ENCODE data around the gene GKN1.

The GKN1 gene

DNA sequence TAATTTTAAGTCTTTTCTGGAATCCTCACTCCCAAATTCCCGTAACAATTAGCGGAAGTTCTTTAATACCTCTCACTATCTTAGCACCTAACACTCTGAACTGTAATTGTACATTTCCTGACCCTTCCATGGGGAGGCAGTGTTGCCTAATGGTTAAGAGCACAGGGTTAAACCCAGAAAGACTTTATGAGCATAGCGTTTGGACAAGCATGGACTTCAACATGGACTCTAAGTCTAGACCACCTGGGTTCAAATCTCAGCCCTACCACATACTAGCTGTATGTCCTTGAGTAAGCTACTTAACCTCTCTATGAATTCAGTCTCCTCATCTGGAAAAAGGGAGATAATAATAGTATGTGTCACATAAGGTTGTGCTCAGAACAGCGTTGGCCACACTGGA lies 51.6 kb downstream of the GKN1 start:
- Mint-ChIP-seq H3K27me3 (ENCODE audit: low read depth, poor library complexity) (no peaks in the 10 kb centered on the region), H3K9me3 (peaks cover 19% of the 10 kb centered on the region), H3K36me3 (ENCODE audit: low read depth) (peaks cover 37% of the 10 kb centered on the region), H3K27ac (no peak overlapping the region), H3K4me1 (peaks cover under 1% of the 10 kb centered on the region), H3K4me3 (no peak overlapping the region)
- TF ChIP-seq, protein P1, sequence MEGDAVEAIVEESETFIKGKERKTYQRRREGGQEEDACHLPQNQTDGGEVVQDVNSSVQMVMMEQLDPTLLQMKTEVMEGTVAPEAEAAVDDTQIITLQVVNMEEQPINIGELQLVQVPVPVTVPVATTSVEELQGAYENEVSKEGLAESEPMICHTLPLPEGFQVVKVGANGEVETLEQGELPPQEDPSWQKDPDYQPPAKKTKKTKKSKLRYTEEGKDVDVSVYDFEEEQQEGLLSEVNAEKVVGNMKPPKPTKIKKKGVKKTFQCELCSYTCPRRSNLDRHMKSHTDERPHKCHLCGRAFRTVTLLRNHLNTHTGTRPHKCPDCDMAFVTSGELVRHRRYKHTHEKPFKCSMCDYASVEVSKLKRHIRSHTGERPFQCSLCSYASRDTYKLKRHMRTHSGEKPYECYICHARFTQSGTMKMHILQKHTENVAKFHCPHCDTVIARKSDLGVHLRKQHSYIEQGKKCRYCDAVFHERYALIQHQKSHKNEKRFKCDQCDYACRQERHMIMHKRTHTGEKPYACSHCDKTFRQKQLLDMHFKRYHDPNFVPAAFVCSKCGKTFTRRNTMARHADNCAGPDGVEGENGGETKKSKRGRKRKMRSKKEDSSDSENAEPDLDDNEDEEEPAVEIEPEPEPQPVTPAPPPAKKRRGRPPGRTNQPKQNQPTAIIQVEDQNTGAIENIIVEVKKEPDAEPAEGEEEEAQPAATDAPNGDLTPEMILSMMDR (IDR thresholded peaks at IDR 0.05): no peak
- DNase-seq: no peak

DNA sequence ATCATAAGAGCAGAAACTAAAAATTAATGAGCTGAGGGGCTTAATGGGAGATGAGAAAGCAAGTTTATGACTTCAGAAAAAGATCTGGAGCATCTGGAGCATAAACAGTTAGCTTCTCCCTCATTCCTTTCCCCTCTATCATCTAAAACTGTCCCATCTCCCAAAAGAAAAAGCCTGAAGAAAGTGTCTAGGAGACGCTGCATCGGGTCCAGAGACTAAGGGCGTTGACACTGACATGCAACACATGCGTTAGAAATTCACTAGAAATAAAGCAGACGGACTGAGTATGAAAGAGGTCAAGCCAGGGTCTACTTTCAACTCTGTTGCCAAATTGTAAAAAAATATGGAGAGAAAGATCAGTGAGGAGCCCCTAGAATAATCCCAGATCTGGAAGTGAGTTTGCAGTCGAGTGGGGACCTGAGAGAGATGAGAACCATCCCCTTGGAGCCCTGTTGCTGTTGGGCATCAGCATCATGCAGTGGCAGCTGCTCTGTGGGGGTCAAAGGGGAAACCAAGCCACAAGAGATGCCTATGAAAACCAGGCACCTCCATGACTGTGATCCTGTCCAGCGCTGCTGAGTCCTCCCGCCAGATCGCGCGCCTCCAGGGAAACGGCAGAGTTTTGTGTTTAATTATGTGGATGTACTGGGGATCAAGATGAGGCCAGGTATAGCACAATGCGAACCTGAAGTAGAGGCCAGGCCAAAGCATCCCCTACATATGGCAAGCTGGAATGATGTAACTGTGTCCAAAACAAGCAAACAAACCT lies 52.4 kb downstream of the GKN1 start:
- Mint-ChIP-seq H3K4me3 (no peak overlapping the region), H3K27ac (no peak overlapping the region), H3K36me3 (ENCODE audit: low read depth) (peaks cover 30% of the 10 kb centered on the region), H3K9me3 (peaks cover 16% of the 10 kb centered on the region), H3K4me1 (peaks cover 9% of the 10 kb centered on the region), H3K27me3 (ENCODE audit: low read depth, poor library complexity) (no peaks in the 10 kb centered on the region)
- no peak for DNase-seq
- TF ChIP-seq, protein P1 (IDR thresholded peaks at IDR 0.05): no peak
